HL-60/S4 treated with phorbol 12-myristate 13-acetate at 8.2 ng/mL for 4 days and 3 days (cell line): ENCODE measurements around the gene FBN3.

Experiments
- in situ Hi-C: fragments of 300-500 bp; cut with MboI; formaldehyde crosslinking; loops from 2 replicates; pipeline ENCODE4 v1.15.0; 2022; ENCODE audit warnings: low sequenced_read_pairs

FBN3 gene

DNA sequence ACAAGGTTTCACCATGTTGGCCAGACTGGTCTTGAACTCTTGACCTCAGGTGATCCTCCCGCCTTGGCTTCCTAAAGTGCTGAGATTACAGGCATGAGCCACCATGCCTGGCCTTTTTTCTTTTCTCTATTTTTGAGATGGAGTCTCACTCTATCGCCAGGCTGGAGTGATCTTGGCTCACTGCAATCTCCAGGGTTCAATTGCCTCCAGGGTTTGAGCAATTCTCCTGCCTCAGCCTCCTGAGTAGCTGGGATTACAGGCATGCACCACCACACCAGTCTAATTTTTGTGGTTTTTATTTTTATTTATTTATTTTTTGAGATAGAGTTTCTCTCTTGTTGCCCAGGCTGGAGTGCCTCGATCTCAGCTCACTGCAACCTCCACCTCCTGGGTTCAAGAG lies 125.1 kb downstream of the FBN3 start:
- in situ Hi-C loops, result loop anchor here (25.0 kb wide), 1 partner anchor 238 kb away; no protein-coding TSS in a partner anchor

DNA sequence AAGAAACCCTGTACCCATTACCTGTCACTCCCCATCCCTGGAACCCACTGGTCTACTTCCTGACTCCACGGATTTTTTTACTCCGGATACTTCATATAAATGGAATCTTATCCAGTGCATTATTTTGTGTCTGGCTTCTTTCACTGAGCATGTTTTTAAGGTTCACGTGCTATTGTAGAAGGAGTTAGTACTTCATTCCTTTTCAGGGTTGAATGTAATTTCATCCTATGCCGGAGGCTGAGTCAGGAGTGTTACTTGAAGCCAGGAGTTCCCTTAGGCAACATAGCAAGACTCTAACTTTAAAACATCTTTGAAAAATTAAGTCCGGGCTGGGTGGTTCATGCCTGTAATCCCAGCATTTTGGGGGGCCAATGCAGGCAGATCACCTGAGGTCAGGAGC lies 126.0 kb downstream of the FBN3 start:
- in situ Hi-C loops, result loop anchor here (25.0 kb wide), 1 partner anchor 239 kb away; no protein-coding TSS in a partner anchor

DNA sequence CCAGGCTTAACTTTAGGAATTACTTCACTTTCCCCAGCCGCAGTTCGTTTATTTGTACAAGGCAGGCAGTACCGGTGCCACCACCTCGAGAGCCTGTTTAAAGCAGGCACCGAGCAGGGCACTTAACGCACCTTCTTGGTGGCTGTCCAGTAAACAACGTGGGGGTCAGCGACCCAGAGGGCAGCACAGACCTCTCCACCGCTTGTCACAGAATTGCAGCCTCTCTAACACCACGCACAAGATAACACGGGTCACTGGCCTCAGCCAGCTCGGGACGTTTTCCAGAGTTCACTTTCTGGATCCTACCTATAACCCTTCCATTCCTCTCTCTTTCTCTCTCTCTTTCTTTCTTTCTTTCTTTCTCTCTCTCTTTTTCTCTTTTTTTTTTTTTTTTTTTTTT lies 127.1 kb downstream of the FBN3 start:
- in situ Hi-C loops, result loop anchor here (25.0 kb wide), 1 partner anchor 240 kb away; no protein-coding TSS in a partner anchor

DNA sequence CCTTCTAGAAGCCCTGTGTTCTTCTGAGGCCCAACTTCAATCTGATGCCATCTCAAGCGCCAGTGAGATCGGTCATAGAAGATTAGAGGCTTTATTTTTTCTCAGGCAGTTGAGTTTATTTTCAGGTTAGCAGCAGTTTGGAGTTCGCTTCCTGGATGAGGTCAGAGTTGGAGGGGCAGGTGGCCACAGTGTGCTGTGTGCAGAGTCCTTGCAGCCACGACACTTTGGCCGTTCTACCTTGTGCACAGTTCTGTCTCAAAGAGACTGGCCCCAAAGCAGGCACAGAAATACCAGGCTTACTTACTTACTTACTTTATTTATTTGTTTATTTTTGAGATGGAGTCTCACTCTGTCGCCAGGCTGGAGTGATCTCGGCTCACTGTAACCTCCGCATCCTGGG lies 128.0 kb downstream of the FBN3 start:
- in situ Hi-C loops, result loop anchor here (25.0 kb wide), 1 partner anchor 241 kb away; no protein-coding TSS in a partner anchor

DNA sequence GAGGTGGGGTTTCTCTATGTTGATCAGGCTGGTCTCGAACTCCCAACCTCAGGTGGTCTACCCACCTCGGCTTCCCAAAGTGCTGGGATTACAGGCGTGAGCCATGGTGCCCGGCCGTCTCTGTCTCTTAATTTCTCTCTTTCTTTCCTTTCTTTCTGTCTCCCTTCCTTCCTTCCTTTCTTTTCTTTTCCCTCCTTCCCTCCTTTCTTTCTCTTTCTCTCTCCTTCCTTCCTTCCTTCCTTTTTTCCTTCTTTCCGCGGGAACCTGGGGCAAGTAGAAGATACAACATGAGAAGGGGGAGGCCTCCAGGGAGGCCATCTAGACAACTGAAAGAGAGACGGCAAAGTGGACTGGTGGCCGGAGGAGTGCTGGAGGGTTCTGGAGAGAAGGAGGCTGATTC lies 128.7 kb downstream of the FBN3 start:
- in situ Hi-C loops, result loop anchor here (25.0 kb wide), 1 partner anchor 242 kb away; no protein-coding TSS in a partner anchor

DNA sequence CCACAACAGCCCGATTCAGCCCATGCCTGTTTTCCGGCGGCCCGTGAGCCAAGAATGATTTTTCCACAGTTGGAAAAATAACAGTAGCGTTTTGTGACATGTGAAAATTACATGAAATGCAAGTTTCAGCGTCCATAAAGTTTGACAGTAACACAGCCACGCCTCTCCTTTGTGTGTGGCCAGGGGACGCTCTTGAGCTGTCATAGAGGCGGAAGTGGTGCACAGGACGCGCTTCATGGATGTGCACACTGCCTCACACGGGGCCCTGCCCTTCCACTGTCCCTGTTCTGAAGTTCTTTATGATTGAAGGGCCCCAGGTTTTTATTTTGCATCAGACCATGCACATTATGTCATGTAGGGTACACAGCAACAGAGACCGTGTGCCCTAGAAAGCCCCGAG lies 131.6 kb downstream of the FBN3 start:
- in situ Hi-C loops, result loop anchor here (25.0 kb wide), 1 partner anchor 244 kb away; no protein-coding TSS in a partner anchor
